Thyroid gland (tissue), 4 donors: Measurements from ENCODE around the gene IGSF9B.

Experiments used
- POLR2A ChIP-seq, 2 donors: fragments of 450-650 bp; IDR thresholded peaks; one replicate each; pipeline ENCODE4 v1.6.1; 2017; ENCODE audit warnings: antibody characterized with exemption in 2 of 2, mild to moderate bottlenecking in 2 of 2, moderate library complexity in 1 of 2
- TF ChIP-seq, protein P1 (sequence below), 6 experiments: fragments of 200-600 bp in 3 of 6; fragments of 450-650 bp in 3 of 6; sonication (generic) in 3 of 6; IDR thresholded peaks; one replicate each; pipeline ENCODE4 v1.5.1; 2016 to 2019; ENCODE audit warnings: antibody characterized with exemption in 6 of 6, mild to moderate bottlenecking in 2 of 6, inconsistent platforms in 1 of 6, moderate library complexity in 1 of 6

DNA sequence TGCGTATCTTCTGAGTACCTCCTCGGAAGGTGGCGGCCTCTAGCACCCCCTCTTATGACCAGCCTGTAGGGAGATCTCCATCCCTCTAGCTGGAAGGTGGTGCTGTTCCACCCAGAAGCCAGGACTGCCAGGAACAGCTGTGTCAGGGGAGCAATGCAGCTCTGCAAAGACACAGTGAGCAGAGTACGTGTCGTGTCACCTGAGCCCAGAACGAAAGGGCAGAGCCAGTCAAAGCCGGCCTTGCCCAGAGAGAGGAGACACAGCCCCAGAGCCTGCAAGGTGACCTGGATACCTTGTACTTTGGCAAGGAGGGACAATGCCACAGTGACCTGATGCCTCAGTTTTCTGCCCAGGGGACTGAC, 18.7 kb upstream of the IGSF9B start:
- TF ChIP-seq, protein P1, sequence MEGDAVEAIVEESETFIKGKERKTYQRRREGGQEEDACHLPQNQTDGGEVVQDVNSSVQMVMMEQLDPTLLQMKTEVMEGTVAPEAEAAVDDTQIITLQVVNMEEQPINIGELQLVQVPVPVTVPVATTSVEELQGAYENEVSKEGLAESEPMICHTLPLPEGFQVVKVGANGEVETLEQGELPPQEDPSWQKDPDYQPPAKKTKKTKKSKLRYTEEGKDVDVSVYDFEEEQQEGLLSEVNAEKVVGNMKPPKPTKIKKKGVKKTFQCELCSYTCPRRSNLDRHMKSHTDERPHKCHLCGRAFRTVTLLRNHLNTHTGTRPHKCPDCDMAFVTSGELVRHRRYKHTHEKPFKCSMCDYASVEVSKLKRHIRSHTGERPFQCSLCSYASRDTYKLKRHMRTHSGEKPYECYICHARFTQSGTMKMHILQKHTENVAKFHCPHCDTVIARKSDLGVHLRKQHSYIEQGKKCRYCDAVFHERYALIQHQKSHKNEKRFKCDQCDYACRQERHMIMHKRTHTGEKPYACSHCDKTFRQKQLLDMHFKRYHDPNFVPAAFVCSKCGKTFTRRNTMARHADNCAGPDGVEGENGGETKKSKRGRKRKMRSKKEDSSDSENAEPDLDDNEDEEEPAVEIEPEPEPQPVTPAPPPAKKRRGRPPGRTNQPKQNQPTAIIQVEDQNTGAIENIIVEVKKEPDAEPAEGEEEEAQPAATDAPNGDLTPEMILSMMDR (IDR thresholded peaks at IDR 0.05) = no peak
- TF ChIP-seq POLR2A (IDR thresholded peaks at IDR 0.05) = no peak
